HEK293 (cell line): ENCODE data around the gene IFT80.

Experiments
- IKZF3 ChIP-seq: fragments of 450-650 bp; IDR thresholded peaks from 2 replicates; pipeline ENCODE4 v1.5.0; 2018; ENCODE audit warnings: missing biosample characterization, mild to moderate bottlenecking, missing genetic modification characterization, moderate library complexity
- SALL2 ChIP-seq: fragments of 450-650 bp; formaldehyde crosslinking; IDR thresholded peaks from 2 replicates; pipeline ENCODE4 v1.5.0; 2017; ENCODE audit warnings: missing biosample characterization, mild to moderate bottlenecking, missing genetic modification characterization, borderline replicate concordance
- ZBTB20 ChIP-seq: fragments of 450-650 bp; formaldehyde crosslinking; IDR thresholded peaks from 2 replicates; pipeline ENCODE4 v1.5.1; 2016; ENCODE audit warnings: missing biosample characterization, missing genetic modification characterization
- ZNF114 ChIP-seq: fragments of 450-650 bp; formaldehyde crosslinking; IDR thresholded peaks from 2 replicates; pipeline ENCODE4 v1.5.0; 2017; ENCODE audit warnings: missing biosample characterization, missing genetic modification characterization
- ZNF2 ChIP-seq: fragments of 450-650 bp; formaldehyde crosslinking; IDR thresholded peaks from 2 replicates; pipeline ENCODE4 v1.5.1; 2016; ENCODE audit warnings: missing biosample characterization, missing genetic modification characterization
- ZNF23 ChIP-seq: fragments of 450-650 bp; formaldehyde crosslinking; IDR thresholded peaks from 2 replicates; pipeline ENCODE4 v1.5.1; 2016; ENCODE audit warnings: missing biosample characterization, missing genetic modification characterization, borderline replicate concordance
- ZNF311 ChIP-seq: fragments of 450-650 bp; formaldehyde crosslinking; IDR thresholded peaks from 2 replicates; pipeline ENCODE4 v1.5.1; 2017; ENCODE audit warnings: missing biosample characterization, missing genetic modification characterization, borderline replicate concordance
- ZNF423 ChIP-seq: fragments of 450-650 bp; formaldehyde crosslinking; IDR thresholded peaks from 2 replicates; pipeline ENCODE4 v1.5.1; 2016; ENCODE audit warnings: missing biosample characterization, missing genetic modification characterization
- ZNF510 ChIP-seq: fragments of 450-650 bp; formaldehyde crosslinking; IDR thresholded peaks from 2 replicates; pipeline ENCODE4 v1.5.1; 2018; ENCODE audit warnings: mild to moderate bottlenecking, missing genetic modification characterization, missing biosample characterization; ENCODE audit not compliant: insufficient replicate concordance
- ZNF76 ChIP-seq: fragments of 450-650 bp; formaldehyde crosslinking; IDR thresholded peaks from 2 replicates; pipeline ENCODE4; 2016; ENCODE audit warnings: low read depth, missing biosample characterization, missing genetic modification characterization, borderline replicate concordance
- TF ChIP-seq, protein P1 (sequence below): fragments of 450-650 bp; formaldehyde crosslinking; IDR thresholded peaks from 2 replicates; pipeline ENCODE4 v1.5.1; 2016; ENCODE audit warnings: missing biosample characterization, missing genetic modification characterization
- TF ChIP-seq, protein P2 (sequence below): fragments of 450-650 bp; formaldehyde crosslinking; IDR thresholded peaks from 2 replicates; pipeline ENCODE4 v1.5.1; 2016; ENCODE audit warnings: missing biosample characterization, missing genetic modification characterization

DNA sequence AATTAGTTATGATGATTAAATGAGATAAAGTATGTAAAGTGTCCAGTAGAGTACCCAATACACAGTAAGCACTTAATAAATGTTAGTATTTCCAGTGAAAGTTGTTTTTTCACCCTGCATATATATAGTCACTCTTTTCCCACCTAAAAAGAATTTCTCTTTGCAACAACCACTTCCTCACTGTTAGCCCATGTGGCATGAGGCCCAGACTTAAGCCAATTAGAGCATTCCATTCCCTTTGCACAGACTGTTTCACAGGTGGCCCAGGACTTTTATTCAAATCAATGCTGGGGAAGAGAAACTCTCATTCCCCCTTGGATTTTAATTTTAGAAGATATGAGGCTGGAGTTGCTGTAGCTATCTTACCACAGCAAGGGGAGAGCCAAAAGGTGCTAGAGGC is 3.7 kb downstream of the IFT80 start:
- TF ChIP-seq, protein P1, sequence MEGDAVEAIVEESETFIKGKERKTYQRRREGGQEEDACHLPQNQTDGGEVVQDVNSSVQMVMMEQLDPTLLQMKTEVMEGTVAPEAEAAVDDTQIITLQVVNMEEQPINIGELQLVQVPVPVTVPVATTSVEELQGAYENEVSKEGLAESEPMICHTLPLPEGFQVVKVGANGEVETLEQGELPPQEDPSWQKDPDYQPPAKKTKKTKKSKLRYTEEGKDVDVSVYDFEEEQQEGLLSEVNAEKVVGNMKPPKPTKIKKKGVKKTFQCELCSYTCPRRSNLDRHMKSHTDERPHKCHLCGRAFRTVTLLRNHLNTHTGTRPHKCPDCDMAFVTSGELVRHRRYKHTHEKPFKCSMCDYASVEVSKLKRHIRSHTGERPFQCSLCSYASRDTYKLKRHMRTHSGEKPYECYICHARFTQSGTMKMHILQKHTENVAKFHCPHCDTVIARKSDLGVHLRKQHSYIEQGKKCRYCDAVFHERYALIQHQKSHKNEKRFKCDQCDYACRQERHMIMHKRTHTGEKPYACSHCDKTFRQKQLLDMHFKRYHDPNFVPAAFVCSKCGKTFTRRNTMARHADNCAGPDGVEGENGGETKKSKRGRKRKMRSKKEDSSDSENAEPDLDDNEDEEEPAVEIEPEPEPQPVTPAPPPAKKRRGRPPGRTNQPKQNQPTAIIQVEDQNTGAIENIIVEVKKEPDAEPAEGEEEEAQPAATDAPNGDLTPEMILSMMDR = no peak
- TF ChIP-seq ZNF76 (tag by site-specific recombination) (no peak), ZNF311 (no peak), IKZF3 (no peak), ZNF114 (tag by site-specific recombination) (no peak), SALL2 (tag by site-specific recombination) (no peak), ZNF2 (tag by site-specific recombination) (no peak), ZNF510 (tag by site-specific recombination) (no peak), ZNF23 (tag by site-specific recombination) (no peak), ZBTB20 (tag by site-specific recombination) (no peak), ZNF423 (no peak)
- TF ChIP-seq, protein P2, sequence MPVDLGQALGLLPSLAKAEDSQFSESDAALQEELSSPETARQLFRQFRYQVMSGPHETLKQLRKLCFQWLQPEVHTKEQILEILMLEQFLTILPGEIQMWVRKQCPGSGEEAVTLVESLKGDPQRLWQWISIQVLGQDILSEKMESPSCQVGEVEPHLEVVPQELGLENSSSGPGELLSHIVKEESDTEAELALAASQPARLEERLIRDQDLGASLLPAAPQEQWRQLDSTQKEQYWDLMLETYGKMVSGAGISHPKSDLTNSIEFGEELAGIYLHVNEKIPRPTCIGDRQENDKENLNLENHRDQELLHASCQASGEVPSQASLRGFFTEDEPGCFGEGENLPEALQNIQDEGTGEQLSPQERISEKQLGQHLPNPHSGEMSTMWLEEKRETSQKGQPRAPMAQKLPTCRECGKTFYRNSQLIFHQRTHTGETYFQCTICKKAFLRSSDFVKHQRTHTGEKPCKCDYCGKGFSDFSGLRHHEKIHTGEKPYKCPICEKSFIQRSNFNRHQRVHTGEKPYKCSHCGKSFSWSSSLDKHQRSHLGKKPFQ = no peak
